Stimulated activated CD8-positive, alpha-beta memory T cell treated with anti-CD3 and anti-CD28 coated beads, Interleukin-7, amount 100 ng/mL, for 1 hour (primary cell): Measurements from ENCODE around the gene IMMT.
"Not testable (repeated sequence)": the region's sequence is repeated elsewhere in the genome, so short reads cannot be mapped to it uniquely, and the experiment has no call there.

ENCODE experiments used
- DNase-seq, 2 donors: peaks; one replicate each; pipeline ENCODE4 v3.0.0-alpha.2; 2020; ENCODE audit warnings: low read depth in 2 of 2

IMMT gene

DNA sequence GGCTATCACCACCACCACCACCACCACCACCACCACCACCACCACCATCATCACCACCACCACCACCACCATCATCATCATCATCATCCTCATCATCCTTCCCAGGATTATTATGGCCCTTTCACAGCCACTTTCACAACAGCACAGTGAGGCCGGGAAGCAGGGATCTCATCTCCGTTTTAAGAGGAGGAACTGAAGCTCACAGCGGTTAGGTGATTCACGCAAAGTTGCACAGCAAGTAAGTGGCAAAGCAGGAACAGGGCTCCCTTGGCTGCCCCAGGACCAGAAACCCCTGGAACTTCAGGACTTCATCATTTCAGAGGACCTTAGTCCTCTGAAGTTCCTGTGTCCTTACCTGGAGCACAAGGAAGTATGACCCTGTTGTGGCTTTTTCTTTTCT, 30.8 kb upstream of the IMMT start:
- DNase-seq: no peak

DNA sequence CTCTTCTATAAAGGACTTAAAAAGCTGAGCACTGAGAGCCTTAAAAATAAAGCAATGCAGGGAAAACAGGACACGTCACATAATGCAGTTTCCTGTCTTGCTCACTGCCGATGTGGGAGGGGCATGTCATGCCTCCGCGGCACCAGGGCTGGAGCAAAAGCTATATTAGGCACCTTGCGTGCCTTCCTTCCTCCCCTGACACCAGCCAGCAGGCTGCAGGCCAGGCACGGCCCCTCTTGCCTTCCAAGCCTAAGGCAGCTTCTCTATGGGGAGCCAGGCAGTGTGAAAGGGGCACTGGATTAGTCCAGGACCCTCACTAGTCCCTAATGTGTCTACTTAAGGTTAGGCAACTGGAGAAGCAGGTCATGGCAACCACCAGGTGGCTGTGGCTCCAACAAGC, 30.3 kb upstream of the IMMT start:
- peak in 1 of 2 donors; percentile 5 for DNase-seq

DNA sequence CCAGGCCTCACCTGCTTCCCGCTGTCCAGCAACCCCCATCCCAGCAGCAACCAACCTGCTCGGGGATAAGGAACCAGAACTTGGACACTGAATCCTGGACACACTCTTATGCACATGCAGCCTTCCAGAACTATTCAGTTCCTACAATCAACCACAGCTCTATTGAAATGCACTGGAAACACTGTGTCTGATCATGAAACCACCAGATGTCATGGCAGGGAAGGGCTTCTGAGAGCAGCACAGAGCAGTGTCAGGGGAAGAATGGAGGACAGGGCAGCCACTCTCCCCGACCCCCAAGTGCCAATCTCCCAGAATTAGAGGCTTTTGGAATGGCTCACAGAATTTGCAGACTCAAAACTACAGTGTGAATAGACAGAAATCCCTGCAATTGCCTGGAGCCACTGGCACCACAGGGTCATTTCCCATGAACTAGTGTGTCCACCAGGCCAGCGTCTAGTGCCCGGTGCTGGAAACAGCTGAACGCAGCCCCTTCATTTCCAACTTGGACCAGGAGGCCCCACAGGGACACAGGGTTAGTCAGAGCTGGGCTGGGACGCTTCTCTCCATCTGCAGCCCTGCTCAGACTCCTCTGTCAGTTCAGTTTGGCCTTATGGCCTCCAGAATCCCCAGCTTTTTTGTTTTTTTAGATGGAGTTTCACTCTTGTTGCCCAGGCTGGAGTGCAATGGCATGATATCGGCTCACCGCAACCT, 29.5 kb upstream of the IMMT start:
- DNase-seq: no peak

DNA sequence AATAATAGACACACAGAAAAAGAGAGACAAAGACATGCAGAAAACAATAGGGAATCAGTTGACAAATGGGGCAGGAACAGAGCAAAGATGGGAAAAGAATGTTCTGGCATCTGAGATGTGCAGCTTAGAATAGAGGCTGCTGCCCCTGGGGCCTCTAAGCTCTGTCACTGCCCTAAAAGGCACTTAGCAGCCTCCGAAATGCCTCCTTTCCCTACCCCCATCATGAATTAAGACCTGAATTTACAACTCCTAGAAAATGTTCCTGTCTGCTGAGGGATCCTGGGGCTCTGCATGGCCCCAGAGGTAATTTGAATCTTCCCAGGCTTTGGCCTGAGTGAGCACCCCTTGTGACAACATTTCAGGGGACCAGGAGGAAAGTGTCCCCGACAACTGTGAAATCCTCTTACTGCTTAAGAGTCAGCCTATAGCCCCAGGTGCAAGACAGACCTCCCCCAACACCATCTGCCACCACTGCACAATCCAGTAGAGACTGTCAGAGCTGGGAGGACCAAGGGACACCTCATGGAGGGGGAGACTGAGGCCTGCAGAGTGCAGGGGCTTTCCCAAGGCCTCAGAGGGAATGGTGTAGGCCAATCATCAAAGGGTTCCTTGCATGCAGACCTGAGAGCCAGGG, 28.8 kb upstream of the IMMT start:
- no peak for DNase-seq

DNA sequence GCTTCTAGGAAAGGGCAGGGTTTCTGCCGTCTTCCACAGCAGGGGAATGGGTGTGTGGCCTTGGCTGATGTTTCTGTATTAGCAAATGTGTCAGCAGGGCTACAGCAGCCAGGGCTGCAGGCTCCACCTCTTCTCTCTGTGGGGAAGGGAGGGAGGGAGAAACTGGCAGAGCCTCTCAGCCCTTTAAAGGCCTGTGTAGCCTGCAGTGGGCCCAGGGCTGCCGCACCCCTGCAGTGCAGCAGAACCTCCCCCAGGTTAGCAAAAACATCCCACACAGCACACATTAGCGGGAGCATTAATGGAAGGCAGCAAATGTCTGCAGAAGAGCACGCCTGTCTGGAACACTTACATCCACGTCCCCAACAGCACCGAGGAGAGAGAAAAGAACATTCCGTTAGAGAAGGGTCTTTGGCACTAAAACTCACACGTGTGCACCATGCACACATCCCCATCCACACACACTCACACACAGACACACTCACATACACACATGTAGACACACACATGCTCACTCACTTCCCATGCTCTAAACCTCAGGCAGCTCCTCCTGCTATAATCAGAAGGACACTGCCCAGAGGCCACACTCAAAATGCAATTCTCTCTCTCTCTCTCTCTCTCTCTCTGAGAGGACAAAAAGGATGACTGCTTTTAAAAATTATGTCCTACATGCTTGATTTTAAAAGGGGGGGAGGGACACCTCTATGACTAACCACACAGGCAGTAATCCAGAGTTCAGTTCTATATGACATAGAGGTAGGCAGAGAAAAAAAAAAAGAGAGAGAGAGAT, 28.1 kb upstream of the IMMT start:
- no peak for DNase-seq

DNA sequence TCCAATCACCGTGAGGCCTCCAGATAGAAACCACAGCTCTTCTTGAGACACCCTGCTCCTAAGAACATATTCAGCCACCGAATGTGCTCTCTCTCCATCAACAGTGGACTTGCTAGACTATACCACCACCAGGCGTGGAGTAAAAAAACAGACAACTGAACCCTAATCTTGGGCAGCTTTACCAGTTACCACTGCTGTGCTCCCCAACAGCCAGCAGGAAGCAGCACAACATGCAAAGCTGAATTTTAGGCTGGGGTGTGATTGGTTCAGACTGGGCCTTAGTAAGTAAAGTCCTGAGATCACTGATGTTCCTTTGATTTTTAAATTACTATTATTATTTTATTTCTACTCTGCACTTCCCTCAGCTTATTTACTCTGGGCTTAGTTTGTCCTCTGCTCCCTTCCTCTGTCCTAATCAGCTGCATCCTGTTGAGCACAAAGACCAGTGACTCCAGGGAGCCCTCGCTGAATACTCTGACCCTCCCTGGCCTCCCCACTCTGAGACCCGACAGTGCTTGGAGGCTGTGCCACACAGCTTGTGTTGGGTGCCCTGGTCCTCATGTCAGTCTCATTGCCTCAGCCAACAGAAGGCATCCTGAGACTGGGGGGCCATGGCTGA, 25.9 kb upstream of the IMMT start:
- peak in 1 of 2 donors; percentile 22 for DNase-seq

DNA sequence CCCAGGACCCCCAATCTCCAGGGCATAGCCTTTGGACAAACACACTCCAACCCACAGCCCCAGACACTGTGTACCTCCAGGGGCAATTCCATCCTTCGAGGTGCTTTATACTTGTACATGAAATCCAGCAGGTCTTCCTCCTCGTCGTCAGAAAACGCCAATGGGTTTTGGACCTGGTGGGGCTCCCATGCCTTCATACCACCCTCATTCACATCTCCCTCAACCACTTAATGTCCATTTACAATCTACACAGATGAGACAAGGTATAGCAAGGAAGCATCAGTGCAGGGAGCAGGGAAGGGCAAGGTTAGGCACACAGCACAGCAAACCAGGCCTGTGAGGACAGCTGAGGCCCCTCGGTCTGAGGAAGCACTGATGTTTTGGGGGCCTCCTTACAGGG, 24.6 kb upstream of the IMMT start:
- DNase-seq: no peak

DNA sequence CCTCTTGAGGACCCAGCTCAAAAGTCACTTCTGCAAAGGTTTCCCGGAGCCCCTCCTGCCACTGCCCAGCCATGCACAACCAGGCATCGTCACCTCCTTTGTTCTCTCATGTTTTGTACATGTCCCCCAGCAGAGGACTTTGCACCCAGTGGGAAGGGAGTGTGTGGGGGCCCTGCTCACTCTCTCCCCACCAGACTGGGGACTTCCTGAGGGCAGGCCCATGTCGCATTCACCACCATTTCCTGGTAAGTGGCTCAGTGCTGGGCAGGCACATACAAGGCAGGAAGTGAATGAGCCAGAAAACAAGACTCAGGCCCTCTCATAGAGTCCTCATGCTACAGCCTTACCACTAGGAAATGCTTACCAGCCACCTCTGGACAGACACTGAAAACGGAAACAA, 22.9 kb upstream of the IMMT start:
- DNase-seq: no peak

DNA sequence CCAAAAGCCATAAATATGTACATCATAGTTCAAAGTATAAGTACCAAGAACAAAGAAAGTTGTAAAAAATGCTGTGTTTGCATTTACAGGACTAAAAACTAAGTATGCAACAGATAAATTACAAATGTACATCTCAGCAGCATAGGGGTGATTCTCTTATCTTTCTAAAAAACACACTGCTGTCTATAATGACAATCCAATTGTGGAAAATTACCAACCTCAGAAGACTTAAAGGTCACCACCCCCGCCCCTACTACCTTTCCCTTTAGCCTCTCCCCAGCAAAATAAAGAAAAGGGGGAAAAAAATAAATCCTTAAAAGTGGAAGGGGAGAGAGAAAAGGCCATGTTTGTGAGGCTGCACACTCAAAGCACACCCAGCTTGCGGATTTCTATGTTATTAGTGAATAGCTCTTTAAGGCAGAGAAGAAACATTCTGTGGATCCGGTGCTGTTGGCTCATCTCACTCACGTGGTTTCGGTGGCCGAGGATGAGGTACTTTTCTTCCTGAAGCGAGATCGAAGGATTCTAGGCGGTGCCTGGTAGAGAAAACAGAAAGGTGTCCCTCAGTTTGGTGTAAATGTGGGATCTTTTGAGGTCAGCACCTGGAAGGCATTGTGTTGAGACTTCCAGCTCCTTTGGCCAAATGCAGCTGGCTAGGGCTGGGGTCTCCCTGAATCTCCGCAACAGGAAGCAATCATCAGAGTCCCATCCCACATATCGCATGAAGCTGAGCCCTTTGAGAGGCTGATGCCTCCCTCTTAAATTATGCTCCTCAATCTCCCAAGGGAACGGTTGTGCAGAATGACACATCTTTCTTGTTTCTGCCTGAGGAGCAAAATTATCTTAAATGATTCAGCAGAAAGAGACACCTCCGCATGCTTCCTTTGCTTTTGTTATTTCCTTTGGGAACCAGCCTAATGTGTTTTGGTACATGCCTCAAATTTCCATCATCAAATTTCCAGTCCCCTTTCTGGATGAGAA, 21.6 kb upstream of the IMMT start:
- DNase-seq: no peak

DNA sequence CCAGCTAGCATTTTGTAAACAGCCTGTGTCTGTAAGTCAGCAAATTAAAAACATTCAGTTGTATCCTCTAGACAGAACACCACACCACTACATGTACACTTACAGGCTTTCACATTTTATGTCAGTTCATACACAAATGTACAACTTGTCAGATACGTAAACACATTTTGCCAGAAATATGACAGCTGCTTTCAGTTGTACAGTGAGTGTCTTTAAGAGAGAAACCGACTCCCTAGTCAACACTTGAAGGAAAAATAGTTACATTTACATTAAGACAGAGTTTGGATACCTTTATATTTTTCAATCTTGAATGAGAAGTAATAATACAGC, 19.2 kb upstream of the IMMT start:
- DNase-seq: no peak

DNA sequence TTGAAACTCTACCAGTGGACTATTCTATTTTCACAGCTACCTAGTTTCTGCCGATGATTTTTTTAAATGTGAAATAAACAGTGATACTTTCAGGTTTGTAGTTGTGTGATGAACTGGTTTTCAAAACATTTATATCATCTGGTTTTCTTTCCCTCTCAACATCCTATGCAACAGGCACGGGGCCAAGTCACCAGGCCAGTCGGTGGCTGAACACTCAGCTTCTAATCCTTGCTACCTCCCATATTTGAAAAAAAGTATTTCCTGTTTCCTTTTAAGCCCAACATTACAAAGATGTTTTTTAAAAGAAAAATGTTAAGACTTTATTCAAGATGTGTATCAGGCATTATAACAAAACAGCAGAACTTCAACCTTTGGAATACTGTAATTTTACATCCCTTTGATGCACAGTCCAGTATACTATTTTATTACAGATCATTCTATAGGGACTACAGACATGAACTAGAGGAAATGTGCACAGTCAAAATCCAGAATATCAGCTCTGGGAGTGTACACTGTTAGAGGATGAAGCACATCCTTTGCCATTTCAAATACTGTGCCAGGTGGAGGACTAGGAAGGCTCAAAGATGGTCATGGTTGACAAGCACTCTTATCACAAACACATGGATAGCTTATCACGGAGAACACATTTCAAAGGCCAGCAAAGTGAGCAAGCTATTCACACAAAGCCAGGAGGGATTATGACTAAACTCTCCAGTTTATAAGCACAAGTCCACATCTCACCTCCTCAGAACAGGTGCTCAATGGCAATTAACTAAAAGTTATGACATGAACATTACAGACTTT, 18.6 kb upstream of the IMMT start:
- no peak for DNase-seq

DNA sequence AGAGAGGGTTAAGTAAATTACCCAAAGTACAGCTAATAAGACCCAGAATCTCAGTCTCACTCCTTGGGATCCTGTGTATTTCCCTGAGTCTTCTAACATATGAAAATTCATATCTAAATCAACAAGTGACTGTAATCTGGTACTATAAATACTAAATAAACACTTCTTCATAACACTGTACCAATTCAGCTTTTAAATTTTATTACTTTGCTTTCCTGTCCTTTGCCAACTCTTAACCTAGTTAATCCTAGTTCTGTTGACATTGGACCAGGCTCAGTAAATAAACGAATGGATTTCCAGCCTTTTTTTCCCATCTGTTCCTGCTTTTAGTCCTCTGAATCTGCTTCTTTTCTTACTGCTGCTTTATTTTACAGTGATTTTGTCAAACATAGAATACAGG, 17.8 kb upstream of the IMMT start:
- DNase-seq: no peak

DNA sequence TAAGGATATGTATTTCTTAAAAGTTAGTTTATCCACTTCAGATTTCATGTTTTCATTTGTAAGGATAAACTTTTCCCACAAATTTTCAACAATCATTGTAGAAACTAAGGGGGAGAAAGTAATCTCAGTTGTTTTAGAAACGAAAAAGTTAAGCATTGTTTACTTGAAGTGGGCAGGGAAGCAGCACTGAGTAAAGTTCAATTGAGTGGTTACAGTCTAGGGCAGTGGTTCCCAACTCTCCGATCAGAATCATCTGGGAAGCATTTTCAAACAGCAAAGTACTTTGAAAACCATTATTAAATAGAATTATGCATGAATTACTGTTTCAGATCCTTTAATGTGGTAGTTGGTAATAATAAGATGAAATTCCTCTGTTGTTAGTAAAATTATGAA, 16.5 kb upstream of the IMMT start:
- DNase-seq: no peak

DNA sequence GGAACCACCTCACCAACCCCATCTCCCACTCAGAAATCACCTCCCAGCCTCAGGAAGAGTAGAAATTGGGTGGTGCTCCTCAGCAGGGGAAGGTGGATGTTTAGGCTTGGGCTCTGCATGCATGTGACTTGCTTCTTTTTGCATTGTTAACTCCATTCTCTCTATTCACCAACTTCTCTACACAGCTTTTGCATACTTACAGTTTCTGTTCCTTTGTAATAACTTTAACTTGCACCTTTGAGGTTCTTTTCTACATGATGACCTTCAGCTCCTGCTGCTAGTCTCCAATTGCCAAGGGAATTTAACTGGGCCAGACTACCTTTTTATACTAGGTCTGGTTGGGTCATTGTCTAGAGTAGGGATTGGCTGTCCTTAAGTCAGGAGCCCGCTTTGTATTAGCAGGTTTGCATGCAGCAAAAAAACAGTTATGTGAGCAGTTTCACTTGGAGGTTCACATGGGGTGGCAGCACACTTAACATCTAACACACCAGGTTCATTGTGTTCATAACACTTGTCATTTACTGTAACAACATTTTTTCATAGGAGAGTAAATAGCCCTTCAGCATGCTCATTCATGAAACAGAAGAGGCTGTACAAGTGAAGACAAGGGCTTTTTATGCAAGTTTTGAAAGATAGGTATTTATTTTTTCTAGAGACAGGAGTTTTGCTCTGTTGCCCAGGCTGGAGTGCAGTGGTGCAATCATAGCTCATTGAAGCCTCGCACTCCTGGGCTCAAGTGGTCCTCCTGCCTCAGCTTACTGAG, 16.0 kb upstream of the IMMT start:
- no peak for DNase-seq

DNA sequence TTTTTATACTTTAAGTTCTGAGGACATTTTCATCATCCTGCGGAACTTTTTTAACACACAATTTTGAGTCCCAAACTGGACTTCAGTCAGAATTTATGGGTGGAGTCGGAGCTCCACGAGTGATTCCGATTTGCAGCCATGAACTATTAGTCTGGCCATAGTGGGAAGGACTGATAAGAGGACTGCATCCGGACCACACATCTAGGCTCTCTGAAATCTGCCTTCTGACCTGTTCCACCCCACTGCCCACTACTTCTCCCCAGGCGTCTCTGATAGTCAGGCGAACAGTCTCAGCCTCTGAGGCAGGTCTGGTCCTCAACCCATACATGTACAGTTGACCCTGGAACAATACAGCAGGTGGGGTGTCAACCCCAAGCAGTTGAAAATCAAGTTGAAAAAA, 9.2 kb upstream of the IMMT start:
- DNase-seq: no peak

DNA sequence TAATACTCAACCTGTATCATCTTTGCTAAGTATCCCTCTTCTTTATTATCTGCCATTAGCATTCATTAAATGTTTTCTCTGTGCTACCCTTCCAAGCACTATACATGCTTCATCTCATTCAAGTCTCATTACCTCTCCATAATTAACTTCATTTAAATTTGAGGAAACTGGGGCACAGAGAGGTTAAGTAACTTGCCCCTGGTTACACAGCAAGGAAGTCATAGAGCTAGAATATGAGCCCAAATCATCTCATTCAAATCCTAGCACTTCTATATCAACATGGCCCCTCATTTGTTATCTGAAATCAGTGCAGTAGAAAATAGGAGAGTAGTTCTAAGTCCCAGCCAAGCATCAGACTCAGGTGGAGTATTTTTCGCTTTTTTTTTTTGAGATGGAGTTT, 8.4 kb upstream of the IMMT start:
- DNase-seq: no peak

DNA sequence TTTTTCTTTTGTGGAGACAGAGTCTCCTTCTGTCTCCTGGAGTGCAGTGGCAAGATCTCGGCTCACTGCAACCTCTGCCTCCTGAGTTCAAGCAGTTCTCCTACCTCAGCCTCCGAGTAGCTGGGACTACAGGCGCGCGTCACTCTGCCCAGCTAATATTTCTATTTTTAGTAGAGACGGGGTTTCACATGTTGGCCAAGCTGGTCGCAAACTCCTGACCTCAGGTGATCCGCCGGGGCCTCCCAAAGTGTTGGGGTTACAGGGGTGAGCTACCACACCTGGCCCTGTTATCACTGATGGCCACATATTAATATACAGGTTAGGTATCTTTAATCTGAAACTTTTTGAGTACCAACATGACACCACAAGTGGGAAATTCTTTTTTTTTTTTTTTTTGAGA, 7.4 kb upstream of the IMMT start:
- DNase-seq: no peak

DNA sequence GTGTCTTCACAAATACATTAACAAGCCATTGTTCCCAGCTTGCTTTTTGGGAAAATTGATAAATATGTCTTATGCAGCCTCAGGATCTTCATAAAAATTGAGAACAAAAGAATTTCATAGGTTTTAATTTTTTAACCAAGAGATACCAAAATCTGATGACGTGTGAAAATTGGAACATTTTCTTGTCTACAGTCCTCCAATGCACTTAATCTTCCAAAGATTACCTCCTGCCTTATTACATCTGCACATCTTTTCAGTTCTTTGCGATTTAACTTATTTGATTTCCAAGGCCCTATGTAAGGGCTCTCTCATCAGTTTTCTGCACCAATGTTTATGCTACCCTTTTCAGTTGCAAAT, 7.1 kb upstream of the IMMT start:
- DNase-seq: no peak

DNA sequence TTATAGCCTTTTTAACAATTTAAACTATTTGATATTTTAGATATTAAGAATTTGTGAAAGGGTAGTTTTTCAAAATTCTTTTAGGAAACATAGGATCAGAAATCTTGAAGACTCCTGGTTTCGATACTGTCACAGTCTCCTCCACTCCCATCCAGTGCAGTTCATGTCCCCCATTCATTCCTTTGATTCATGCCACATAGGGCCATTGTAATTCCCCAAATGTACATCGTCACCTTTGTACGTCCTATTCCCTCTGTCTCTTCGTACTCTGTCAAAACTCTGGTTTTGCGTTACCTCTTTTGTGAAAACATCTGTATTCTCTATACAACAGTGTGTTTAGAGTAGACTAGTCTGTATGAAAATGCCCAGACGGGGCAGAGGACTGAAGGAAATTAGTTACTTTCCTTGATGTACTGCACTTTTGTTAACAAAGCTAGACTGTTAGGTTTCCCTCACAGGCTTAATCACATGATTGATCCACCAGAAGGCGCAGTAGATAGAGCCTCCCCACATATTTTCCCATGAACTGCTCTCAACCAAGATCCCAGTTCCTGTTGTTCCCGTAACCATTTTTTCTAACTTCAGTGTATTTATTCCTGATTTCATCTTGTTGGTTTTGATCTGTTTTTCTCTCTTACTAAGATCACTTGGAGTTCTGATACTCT, 6.5 kb upstream of the IMMT start:
- DNase-seq: no peak

DNA sequence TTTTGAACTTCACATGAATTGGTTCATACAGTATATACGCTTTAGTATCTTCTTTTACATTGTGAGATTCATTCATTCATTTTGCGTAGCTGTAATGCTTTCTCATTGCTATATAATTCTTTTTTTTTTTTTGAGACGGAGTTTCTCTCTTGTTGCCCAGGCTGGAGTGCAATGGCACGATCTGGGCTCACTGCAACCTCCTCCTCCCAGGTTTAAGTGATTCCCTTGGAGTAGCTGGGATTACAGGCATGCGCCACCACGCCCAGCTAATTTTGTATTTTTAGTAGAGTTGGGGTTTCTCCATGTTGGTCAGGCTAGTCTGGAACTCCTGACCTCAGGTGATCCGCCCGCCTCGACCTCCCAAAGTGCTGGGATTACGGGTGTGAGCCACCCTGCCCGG, 5.3 kb upstream of the IMMT start:
- not testable (repeated sequence) for DNase-seq
